NCI-H2029 treated with DMSO at 0.1 percent for 48 hours (cell line): ENCODE measurements around the gene ITGA8.
"Not testable (repeated sequence)": the region's sequence is repeated elsewhere in the genome, so short reads cannot be mapped to it uniquely, and the experiment has no call there.

Experiments
- DNase-seq: peaks from one replicate; lab custom pipeline; 2025; lab: John Stamatoyannopoulos, UW

ITGA8 gene

DNA sequence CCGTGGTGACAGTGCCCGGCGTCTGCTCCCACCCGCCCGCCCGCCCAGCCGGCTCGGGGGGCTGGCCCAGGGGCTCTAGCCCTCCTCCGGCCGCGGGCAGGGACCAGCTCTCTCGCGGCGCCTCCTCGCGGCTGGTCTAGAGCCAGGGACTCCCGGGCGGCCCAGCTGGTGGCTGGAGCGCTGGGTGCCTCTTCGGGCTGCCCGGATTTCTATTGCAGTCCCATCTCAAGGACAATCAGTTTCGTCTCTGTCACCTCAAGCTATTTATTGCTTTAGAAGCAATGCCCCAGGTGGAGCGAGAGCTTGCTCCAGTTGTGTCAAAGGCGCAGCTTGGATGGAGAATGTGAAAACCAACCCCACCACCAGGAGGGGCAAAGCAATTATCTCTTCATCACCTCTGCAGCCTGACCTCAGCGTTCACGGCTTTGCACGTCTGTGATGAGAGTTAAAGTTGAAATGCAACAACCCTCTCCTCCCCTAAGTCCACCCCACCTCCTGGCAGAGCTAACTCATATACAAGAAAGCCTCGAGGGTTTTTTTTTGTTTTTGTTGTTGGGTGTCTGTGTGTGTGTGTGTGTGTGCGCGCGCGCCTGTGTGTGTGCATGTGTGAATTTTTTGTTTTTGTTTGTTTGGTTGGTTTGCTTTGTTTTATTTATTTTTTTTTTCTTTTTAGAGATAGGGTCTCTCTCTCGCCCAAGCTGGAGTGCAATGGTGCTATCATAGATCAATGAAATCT lies at the start of gene ITGA8:
Gene ITGA8 (minus strand): TSS at position 24 of the 736 bp plus-strand sequence. CDS start 151 bp downstream, outside the sequence.
- DNase-seq = no peak

DNA sequence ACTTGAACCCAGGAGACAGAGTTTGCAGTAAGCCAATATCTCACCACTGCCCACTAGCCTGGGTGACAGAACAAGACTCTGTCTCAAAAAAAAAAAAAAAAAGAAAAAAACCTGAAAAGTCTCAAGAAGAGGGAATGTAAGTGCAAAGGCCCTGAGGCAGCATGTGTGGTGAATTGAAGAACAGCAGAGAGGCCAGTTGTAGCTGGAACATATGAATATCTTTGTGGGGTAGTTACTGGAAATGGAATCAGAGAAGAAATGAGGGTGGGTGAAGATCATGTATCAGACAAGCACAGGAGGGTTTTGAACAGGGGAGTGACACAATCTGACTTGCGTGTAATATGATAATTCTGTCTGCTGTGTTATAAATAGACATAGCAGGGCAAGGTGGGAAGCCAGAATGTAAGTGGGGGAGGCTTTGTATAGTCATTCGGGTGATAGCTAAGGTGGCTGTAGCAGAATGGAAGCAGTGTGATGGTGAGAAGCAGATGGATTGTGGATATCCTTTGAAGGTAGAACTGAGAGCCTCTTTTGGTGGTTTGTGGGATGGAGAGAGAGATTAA lies 45.3 kb upstream of the ITGA8 start:
- DNase-seq = no peak

DNA sequence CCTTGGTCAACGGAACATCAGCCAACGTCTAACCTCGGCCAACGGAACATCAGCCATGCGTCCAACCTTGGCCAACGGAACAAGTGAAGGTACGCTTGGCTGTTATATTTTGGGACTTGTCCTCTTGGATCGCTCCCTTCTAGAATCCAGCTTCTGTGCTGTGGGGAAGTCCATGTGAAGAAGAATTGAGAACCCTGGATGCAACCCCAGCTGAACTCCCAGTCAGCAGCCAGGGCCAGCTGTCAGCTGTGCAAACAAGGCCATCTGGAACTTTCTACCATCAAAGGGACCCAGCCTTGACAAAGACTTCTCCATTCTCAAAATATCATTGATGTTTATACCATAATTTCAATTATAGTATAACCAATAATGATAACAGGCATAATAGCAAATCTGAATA lies 43.3 kb upstream of the ITGA8 start:
- no peak for DNase-seq

DNA sequence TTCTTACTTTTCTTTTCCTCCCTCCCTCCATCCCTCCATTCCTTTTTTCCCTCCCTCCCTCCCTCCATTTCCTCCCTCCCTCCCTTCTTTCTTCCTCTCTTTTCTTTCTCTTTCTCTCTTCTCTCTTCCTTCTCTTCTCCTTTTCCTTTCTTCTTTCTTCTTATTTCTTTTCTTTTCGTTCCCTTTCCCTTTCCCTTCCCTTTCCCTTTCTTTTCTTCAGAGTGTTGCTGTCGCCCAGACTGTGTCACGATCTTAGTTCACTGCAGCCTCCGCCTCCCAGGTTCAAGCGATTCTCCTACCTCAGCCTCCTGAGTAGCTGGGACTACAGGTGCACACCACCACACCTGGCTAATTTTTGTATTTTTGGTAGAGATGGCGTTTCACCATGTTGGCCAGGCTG lies 42.5 kb upstream of the ITGA8 start:
- DNase-seq = not testable (repeated sequence)

DNA sequence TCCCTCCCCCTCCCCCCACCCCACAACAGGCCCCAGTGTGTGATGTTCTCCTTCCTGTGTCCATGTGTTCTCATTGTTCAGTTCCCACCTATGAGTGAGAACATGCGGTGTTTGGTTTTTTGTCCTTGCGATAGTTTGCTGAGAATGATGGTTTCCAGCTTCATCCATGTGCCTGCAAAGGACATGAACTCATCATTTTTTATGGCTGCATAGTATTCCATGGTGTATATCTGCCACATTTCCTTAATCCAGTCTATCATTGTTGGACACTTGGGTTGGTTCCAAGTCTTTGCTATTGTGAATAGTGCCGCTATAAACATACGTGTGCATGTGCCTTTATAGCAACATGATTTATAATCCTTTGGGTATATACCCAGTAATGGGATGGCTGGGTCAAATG lies 41.5 kb upstream of the ITGA8 start:
- DNase-seq = not testable (repeated sequence)

DNA sequence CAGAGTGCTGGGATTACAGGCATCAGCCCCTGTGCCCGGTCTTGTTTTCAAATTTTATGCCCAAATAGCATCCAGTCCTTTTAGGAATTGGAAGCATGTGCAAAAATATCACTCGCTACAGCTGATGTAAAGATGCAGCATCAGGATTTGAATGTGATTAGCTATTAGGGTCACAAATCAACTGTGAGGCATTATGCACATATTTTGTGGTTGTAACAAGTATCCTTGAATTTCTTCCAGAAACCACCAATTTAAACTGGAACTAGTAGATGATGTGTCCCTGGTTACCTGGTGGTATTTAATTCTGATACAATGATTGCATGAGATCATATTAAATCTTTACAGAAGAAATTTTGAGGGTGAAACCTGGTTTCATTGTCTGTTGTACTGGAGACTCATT lies 41.0 kb upstream of the ITGA8 start:
- DNase-seq = no peak

DNA sequence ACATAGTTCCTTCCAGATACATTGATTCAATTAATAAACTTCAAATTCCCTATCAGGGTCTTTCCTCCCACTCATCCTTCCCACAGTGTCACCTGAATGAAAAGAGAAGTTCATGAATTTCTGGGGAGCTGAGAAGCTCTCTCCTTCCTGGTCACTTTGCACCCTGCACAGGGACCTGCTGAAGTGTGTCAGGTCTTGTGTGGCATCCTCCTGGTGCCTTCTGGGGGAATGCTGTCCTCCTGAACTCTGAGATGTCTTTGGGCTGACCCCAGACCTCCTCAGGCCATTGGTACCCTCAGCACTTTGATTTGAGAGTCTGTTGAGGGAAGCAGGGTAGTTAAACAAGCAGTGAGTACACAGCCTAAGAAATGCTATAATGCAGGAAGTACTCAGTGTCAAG lies 39.5 kb upstream of the ITGA8 start:
- DNase-seq = no peak

DNA sequence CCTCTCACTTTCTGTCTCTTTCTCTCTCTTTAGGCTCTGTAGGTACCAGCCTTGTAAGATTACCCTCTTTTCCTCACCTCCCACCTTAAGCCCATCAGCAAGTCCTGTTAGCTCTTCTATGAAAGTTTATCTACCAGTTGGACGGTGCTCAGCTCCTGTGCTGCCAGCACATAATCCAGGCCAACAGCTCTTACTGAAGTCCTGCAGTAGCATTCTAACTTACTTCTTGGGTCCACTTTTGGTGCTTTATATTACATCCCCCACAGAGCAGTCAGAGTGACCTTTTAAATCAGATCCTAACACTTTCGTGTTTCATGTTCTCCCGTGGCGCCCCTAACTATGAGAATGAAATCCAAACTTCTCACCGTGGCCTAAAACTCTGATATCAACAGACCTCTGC lies 38.9 kb upstream of the ITGA8 start:
- DNase-seq = no peak

DNA sequence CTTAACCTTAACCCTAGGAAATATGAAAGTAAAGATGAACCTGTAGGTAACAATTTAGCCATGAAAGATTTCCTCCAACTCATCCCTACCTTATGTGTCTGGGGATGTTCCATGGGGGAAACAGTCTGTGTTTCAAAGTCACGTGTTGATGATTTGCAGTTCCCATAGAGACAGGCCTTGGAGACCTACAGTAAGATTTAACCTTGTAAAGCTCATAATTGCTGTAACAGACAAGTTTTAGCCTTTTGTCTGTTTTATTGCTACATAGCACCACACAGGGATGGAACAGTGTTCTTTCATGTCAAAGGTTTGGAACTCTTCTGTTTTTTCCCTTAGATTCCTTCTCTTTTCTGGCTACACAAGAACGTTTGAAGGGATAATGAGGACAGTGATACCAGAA lies 35.2 kb upstream of the ITGA8 start:
- DNase-seq = no peak

DNA sequence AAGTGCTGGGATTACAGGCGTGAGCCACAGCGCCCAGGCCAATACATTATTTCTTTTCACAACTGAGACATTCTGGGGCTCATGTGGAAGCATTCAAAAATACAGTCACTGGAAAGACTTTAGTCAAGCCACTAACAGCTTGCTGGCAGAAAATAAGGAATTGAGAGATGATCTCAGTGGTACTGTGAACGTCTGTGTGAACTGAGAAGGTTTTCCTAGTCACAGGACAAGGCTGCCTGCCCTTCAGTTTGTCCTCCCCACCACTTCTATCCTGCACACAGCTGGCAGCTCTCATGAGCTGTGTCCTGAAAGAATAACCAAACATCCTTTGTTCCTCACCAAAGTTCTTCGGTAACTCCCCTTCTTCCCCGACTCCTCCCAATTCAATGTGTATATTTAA lies 31.3 kb upstream of the ITGA8 start:
- DNase-seq = no peak

DNA sequence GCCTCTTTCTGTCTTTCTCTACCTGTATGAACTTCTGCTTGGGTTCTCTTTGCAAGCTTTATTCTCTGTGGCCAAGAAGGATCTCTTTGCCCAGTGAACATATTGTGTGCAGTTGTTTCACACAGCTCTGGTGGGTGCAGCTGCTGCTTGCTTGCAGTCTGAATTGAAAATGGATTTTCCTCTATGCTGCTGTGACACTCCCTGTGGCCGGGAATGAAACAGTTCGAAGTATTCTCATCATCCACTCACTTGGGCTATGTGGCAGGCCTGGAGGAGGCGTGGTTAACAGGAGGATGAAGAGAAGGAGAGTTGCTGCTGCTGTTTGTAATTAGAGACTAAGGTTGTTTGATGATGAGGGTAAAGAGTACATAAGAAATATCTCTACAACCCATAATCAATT lies 28.4 kb upstream of the ITGA8 start:
- no peak for DNase-seq

DNA sequence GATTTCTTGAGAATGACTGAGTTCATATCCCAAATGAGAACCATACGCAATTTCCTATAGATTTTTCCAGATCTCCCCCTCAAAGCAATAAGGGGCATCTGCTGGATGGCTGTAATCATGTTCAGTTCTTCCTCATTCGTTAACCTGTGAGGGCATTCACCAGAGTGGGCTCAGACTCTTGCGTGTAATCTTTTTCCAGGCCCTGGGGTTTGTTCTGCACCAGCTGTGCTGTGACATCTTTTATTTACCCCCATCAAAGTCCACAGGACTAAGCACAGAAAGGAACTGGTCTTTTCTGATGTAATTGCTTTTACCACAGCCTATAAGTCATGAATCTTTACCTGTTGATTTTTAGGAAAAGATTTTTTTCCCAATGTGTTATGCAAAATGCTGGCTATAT lies 27.9 kb upstream of the ITGA8 start:
- DNase-seq = no peak

DNA sequence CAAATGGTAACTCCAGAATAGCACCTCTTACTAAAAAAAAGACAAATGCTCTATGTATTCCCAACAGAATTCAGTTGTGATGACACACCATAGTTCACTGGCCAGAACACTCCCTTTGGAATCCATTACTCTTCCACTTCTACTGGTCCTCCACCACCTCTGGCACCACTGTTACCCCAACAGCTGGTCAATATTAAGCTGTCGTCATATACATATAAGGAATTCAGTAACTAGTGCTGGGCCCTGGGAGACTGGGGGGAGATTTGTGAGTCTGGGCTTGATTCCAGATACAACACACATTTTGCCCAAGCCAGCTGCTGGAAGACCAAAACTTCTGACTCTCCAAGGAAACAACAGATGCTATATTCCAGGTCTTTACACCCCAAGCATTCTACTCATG lies 26.0 kb upstream of the ITGA8 start:
- DNase-seq = no peak

DNA sequence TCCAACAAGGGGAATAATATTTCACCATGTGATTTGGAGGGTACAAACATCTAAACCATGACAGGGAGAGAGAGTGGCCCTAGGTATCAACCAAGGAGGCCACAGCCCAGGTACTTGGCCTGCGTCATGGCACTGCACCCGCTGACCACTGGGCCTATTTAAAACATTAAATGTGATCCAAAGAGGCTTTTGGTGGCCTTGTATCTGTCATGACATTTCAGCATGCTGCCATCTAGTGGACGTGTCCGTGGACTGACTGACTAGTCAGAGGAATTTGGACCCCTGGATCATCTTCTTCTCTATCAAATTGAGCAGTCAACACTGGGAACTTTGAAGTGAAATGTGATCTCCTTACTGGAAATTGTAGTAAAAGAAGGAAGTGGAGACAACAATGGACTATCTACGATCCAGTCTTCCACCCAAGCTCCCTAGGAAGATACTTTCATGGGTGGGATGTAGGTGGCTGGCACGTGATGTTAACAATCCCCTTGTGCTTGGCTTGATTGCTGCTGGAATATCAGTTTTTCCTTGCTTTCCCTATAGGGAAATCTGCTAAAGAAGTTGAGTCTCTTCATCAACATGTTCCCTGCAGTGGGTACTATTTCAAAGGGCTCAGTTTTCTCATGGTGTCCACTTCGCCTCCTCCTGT lies 24.6 kb upstream of the ITGA8 start:
- no peak for DNase-seq

DNA sequence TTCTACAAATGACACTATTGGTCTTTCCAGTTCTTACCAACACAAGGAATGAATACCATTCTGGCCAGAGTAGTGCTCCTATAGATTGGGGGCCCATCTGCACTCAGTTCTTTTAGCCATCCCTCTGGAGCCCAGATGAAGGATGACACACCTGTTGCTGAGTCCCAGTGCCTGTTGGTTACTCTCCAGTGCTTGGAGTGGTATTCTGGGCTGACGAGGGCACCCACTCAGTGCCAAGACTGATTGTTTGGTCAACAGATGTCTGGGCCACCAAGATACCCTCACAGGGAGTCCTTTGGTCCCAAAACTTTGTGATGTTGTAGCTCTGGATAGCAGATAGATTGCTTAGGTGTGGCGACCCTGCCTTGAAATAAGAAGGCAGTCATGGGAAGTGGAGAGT lies 23.7 kb upstream of the ITGA8 start:
- DNase-seq = no peak

DNA sequence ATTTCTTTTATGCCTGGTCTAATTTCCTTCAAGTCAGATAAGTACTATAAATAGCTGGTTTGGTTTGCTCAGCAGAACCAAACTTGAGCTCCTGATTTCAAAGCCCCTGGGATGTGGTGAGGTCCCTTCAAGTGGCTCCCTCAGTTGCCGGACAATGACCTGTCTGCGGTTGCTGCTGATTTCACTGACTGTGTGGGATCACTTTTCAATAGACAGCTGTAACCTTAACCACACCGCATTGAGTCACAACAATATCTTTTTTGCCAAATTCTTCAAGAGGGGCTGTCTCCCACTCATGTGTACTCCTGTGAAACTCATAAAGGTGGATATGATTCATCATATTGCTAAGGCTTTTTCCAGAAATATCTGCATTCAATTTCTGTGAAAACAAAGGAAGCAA lies 23.1 kb upstream of the ITGA8 start:
- no peak for DNase-seq

DNA sequence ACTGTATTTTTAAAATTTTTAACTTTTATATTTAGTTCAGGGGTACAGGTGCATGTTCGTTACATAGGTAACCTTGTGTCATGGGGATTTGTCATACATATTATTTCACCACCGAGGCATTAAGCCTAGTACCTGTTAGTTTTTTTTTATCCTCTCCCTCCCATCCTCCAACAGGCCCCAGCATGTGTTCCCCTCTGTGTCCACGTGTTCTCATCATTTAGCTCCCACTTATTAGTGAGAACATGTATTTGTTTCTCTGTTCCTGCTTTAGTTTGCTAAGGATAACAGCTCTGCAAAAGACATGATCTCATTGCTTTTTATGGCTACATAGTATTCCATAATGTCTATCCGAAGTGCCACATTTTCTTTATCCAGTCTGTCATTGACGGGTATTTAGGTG lies 22.4 kb upstream of the ITGA8 start:
- DNase-seq = no peak

DNA sequence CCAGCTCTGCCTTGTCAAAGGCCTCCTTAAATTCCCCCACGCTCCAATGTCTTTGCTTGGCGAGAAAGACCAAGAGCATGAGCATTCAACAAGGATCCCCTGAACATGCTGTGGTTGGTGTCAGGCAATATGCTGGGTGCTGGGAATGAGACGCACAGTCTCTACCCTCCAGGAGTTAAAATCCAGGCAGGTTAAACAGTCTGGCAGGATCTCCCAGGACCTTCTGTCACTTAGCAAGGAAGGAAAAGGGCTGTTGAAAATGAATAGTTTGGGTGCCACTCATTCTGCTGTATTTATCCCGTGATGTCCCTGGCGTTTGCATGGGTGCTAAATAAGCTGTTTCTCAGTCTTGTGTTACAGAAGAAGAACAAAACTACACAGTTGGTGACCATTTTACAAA lies 21.9 kb upstream of the ITGA8 start:
- DNase-seq = no peak

DNA sequence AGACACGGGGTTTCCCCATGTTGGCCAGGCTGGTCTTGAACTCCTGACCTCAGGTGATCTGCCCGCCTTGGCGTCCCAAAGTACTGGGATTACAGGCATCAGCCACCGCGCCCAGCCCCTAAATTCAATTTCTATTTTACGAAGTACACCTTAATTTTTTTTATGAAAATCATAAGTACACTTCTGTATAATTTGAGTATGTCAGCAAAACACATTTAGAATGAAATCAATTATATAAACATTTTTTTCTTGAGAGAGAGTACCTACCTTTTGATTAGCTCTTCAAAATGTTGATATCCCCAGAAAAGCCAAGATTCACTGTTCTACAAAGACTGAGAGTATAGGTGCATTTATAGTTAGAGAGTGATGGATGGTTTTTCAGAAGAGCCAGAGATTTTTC lies 20.5 kb upstream of the ITGA8 start:
- no peak for DNase-seq

DNA sequence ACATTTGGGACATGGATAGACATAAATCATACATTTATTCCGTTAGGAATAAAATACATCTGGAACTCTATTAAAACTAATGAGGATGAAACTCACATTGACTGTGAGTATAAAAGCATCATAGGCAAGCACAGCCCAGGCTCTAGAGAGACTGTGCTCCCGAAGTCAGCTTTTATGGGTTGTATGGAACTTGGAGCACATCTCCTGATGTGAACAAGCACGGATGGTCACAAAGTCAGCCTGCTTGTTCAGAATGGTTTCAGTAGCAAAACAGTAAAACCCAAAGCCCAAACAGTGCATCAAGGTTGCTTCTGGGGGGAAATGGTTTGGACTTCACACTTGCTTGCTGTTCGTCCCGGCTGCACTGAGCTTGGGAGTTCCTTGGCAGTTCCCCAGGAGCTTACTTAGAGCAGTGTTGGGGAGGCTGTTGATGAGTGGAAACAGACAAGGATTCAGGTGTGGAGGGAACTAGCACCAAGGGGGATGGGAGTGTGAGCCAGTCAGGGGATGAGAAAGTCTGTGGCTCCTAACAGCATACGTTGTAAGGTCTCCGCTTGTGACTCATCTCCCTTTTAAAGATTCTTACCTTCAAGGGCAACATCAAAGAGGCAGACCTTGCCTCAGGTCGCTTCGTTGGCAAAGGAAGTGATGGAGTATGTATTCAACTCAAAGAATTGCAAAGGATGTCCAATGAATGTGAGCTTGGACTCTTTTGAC lies 19.7 kb upstream of the ITGA8 start:
- no peak for DNase-seq

DNA sequence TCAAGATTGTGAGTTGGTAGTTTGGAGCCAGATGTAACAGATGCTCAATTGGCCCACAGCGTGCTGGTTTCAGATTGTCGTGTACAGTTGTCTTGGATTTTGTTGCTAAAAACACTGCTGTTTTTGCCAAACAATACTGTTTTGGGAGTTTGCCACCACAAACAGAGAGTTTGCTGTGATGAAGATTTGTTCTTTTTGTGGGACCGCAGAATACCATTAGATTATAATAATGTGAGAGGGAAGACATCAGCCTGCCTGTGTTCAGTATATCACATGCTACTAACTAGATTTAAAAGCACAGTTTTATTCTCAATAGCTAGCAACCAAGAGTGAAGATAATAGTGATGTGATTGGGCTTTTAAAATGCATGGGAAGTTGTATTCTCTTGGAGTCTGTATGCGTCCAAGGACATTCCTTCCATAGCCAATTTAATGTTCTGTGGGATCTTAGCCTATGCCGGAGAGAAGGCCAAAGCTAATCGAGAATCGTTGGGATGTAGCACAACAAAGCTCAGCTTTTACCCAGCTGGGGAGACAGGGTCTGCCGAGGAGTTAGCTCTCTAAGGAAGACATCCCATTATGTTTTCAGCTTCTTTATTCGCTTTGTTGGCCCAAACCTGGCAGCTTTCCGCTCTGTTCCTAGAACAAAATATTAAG lies 18.7 kb upstream of the ITGA8 start:
- no peak for DNase-seq

DNA sequence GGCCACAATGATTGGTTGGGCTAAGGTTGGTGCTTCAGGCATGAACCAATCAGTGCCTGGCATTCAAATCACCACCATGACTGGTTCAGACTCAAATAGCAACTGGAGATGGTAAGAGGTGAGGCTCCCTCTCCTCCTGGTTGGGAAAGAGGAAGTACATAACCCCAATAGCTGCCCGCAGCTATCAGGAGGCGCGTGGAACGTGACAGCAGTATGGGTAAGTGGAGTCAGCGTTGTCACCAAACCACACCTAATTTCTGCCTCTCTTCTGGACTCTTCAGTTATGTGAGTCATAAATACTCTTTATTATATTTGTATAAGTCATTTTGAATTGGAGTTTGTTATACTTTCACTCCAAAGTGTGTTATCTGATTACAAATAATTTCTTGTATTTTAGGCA lies 17.9 kb upstream of the ITGA8 start:
- DNase-seq = no peak

DNA sequence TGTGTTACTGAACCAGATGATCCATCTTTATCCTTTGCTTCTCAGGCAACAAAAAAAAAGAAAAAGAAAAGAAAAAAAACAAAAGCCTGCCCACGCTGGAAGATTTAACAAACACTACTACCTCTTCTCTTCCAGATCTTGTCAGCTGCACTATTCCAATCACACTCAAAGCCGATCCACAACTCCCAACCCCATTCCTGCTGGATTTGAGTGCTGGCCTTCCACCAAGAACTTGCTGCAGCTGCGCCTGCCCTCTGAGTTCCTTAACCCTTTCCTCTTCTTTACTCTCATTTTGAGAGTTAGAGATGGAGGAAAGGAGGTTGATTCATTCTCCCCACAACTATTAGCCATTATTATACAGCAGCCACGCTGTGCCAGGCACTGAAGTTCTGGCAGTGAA lies 16.0 kb upstream of the ITGA8 start:
- DNase-seq = no peak
